Right cardiac atrium (tissue), 5 donors: ENCODE data around the gene NDST1. TPM values are rescaled to one million over a fixed set of nuclear protein-coding genes. Genes with fewer than 3 reads are reported as not detected.

Experiments
- ATAC-seq, 2 donors: fragments of 200-7000 bp; cut with Tn5 transposase; one replicate each; pipeline versions ENCODE4 v1.8.0 to v1.9.1; 2020; ENCODE audit warnings: moderate library complexity in 2 of 2, mild to moderate bottlenecking in 1 of 2
- DNase-seq, 3 donors: peaks; one replicate each; pipeline ENCODE4 v3.0.0-alpha.2; 2020
- H3K27ac ChIP-seq: one replicate; pipeline ENCODE4 v1.5.1; 2013; ENCODE audit warnings: mild to moderate bottlenecking, low read length, control low read depth, moderate library complexity
- H3K27me3 ChIP-seq: one replicate; pipeline ENCODE4 v1.6.1; 2013; ENCODE audit not compliant: control insufficient read depth, insufficient read depth
- H3K4me1 ChIP-seq: one replicate; pipeline ENCODE4 v1.6.1; 2013; ENCODE audit warnings: low read length; ENCODE audit not compliant: control insufficient read depth, insufficient read depth
- H3K4me3 ChIP-seq: one replicate; pipeline ENCODE4 v1.5.1; 2013; ENCODE audit warnings: low read length, control low read depth
- H3K9me3 ChIP-seq: one replicate; pipeline ENCODE4 v1.6.1; 2013; ENCODE audit warnings: low read length; ENCODE audit not compliant: control insufficient read depth
- WGBS: extraction: QIAGEN DNeasy Blood & Tissue Kit; methylation state at CpG from one replicate; pipeline ENCODE4 v1.1.7; 2013; 5-methylcytosine and 5-hydroxymethylcytosine counted together
- intact Hi-C, 4 donors: fragments of 100-400 bp; cut with DNase I; formaldehyde crosslinking; loops; one replicate each; pipeline versions ENCODE4 v1.11.0 to v1.14.0; 2022 to 2023
- polyA plus RNA-seq: library from polyadenylated mRNA; stranded (reverse); fragments of 200-250 nt; gene quantifications from one replicate; pipeline ENCODE4 v1.2.3, GENCODE V29; 2013
- total RNA-seq, 4 donors: library from RNA; stranded (reverse); fragmentation: NEBNext Ultra II Directional; extraction: Animal tissue kit (Norgen Biotek cat#: 25700); gene quantifications; one replicate each; pipeline ENCODE4 v1.2.1, GENCODE V29; 2021
- donor health status: healthy with polysubstance abuse.
- donor health status: DM: no; HTN: yes; CAD: no.
- donor health status: DM: no; HTN: no; CAD: no.
- donor health status: DM: no; HTN: yes; CAD: no; lungs with severe emphysema.
- donor health status: DM: yes; HTN: yes; CAD: no.

NDST1 gene
- total and polyA plus RNA-seq, 5 donors, result 45.9 to 67.8 (median 54.9) TPM

GRCh38 chr5:150559088-150559487, 51.2 kb downstream of the NDST1 start:
- Histone ChIP-seq H3K4me1 (no peaks in the 10 kb centered on the region), H3K9me3 (no peaks in the 10 kb centered on the region), H3K4me3 (no peak overlapping the region), H3K27me3 (no peaks in the 10 kb centered on the region), H3K27ac (no peak overlapping the region)
- DNase-seq (peak in 2 of 3 donors; percentile 23 to 24), ATAC-seq (no peak)
- 86% methylated on average over 2 of the region's 2 CpGs for WGBS
- intact Hi-C loops, result loop anchor here in 1 of 4 donors (5.0 kb wide), 1 partner anchor 288 kb away; the partner anchor contains the start of gene IRGM

GRCh38 chr5:150559701-150560100, 51.8 kb downstream of the NDST1 start:
- 48% methylated on average over 4 of the region's 4 CpGs for WGBS
- intact Hi-C loops, result loop anchor here (2.0 to 5.0 kb wide), 5 partner anchors 98 to 288 kb away; partner anchors contain the start of genes IRGM (in 3 of the 4) and RBM22 (in 2 of the 4)
- DNase-seq, result peak in 1 of 3 donors; percentile 7
- ATAC-seq, result no peak
- no peaks in the 10 kb centered on the region for H3K9me3 ChIP-seq
- H3K27me3 ChIP-seq, result no peaks in the 10 kb centered on the region
- H3K4me1 ChIP-seq, result no peaks in the 10 kb centered on the region
- no peak overlapping the region for H3K27ac ChIP-seq
- H3K4me3 ChIP-seq, result no peak overlapping the region

GRCh38 chr5:150560401-150561191, 52.7 kb downstream of the NDST1 start:
- 13% methylated on average over 11 of the region's 11 CpGs for WGBS
- H3K9me3 ChIP-seq, result no peaks in the 10 kb centered on the region
- no peaks in the 10 kb centered on the region for H3K27me3 ChIP-seq
- intact Hi-C loops, result loop anchor here (2.0 to 5.0 kb wide), 5 partner anchors 97 to 287 kb away; partner anchors contain the start of genes IRGM (in 2 of the 4) and RBM22 (in 2 of the 4)
- no peak overlapping the region for H3K4me3 ChIP-seq
- no peak overlapping the region for H3K27ac ChIP-seq
- DNase-seq, result peak; percentile 72 to 82 (median 78)
- H3K4me1 ChIP-seq, result no peaks in the 10 kb centered on the region
- ATAC-seq, result peak; percentile 87 to 89

GRCh38 chr5:150561192-150561512, 53.2 kb downstream of the NDST1 start:
- no peaks in the 10 kb centered on the region for H3K4me1 ChIP-seq
- DNase-seq (no peak), ATAC-seq (no peak)
- no peaks in the 10 kb centered on the region for H3K27me3 ChIP-seq
- intact Hi-C loops, result loop anchor here (2.0 to 5.0 kb wide), 5 partner anchors 96 to 286 kb away; partner anchors contain the start of genes IRGM (in 2 of the 4) and RBM22 (in 2 of the 4)
- H3K4me3 ChIP-seq, result no peak overlapping the region
- no peak overlapping the region for H3K27ac ChIP-seq
- WGBS, result 51% methylated on average over 2 of the region's 2 CpGs
- no peaks in the 10 kb centered on the region for H3K9me3 ChIP-seq

GRCh38 chr5:150561571-150562275, 53.8 kb downstream of the NDST1 start:
- intact Hi-C loops, result loop anchor here (2.0 to 5.0 kb wide), 5 partner anchors 96 to 286 kb away; partner anchors contain the start of genes IRGM (in 2 of the 4) and RBM22 (in 2 of the 4)

GRCh38 chr5:150562832-150563231, 54.9 kb downstream of the NDST1 start:
- no peaks in the 10 kb centered on the region for H3K27me3 ChIP-seq
- no peak for ATAC-seq
- H3K27ac ChIP-seq, result no peak overlapping the region
- no peak overlapping the region for H3K4me3 ChIP-seq
- no peaks in the 10 kb centered on the region for H3K4me1 ChIP-seq
- H3K9me3 ChIP-seq, result no peaks in the 10 kb centered on the region
- DNase-seq, result peak in 1 of 3 donors; percentile 7
- intact Hi-C loops, result loop anchor here (5.0 kb wide), 4 partner anchors 94 to 284 kb away; partner anchors contain the start of genes IRGM (in 2 of the 4) and RBM22 (in 1 of the 4)
- WGBS, result 60% methylated on average over 2 of the region's 2 CpGs

More at GRCh38 chr5:150561571-150562275, 53.8 kb downstream of the NDST1 start:
- Histone ChIP-seq H3K9me3 (no peaks in the 10 kb centered on the region), H3K27me3 (no peaks in the 10 kb centered on the region), H3K4me3 (no peak overlapping the region), H3K27ac (no peak overlapping the region), H3K4me1 (no peaks in the 10 kb centered on the region)
- ATAC-seq (no peak), DNase-seq (peak in 1 of 3 donors; percentile 7)
- WGBS, result 85% methylated on average over 4 of the region's 4 CpGs

GRCh38 chr5:150565868-150566267, 57.9 kb downstream of the NDST1 start:
- Histone ChIP-seq H3K27me3 (no peaks in the 10 kb centered on the region), H3K9me3 (no peaks in the 10 kb centered on the region), H3K4me3 (no peak overlapping the region), H3K4me1 (no peaks in the 10 kb centered on the region), H3K27ac (no peak overlapping the region)
- ATAC-seq (no peak), DNase-seq (no peak)
- WGBS, result 95% methylated on average over 1 of the region's 1 CpG
- intact Hi-C loops, result no loop called here

GRCh38 chr5:150567031-150567717, 59.2 kb downstream of the NDST1 start:
- DNase-seq, result peak in 2 of 3 donors; percentile 13 to 17
- no peak overlapping the region for H3K27ac ChIP-seq
- no peaks in the 10 kb centered on the region for H3K4me1 ChIP-seq
- intact Hi-C loops, result no loop called here
- H3K4me3 ChIP-seq, result no peak overlapping the region
- 52% methylated on average over 3 of the region's 3 CpGs for WGBS
- ATAC-seq, result peak; percentile 86 to 91
- H3K9me3 ChIP-seq, result no peaks in the 10 kb centered on the region
- no peaks in the 10 kb centered on the region for H3K27me3 ChIP-seq

GRCh38 chr5:150568663-150569062, 60.7 kb downstream of the NDST1 start:
- DNase-seq (peak in 2 of 3 donors; percentile 6), ATAC-seq (no peak)
- Histone ChIP-seq H3K27ac (no peak overlapping the region), H3K27me3 (no peaks in the 10 kb centered on the region), H3K4me3 (no peak overlapping the region), H3K4me1 (no peaks in the 10 kb centered on the region), H3K9me3 (no peaks in the 10 kb centered on the region)
- intact Hi-C loops, result no loop called here

GRCh38 chr5:150570333-150570732, 62.4 kb downstream of the NDST1 start:
- intact Hi-C loops, result no loop called here
- no peak overlapping the region for H3K27ac ChIP-seq
- 85% methylated on average over 7 of the region's 7 CpGs for WGBS

More at GRCh38 chr5:150570333-150570732, 62.4 kb downstream of the NDST1 start:
- no peaks in the 10 kb centered on the region for H3K27me3 ChIP-seq
- DNase-seq (peak in 1 of 3 donors; percentile 4), ATAC-seq (no peak)
- H3K4me3 ChIP-seq, result no peak overlapping the region
- H3K9me3 ChIP-seq, result no peaks in the 10 kb centered on the region
- no peaks in the 10 kb centered on the region for H3K4me1 ChIP-seq
